Measurements from ENCODE around the gene SIAH1. TPM values are rescaled to one million over a fixed set of nuclear protein-coding genes. Genes with fewer than 3 reads are reported as not detected.
"Not testable (repeated sequence)": the region's sequence is repeated elsewhere in the genome, so short reads cannot be mapped to it uniquely, and the experiment has no call there.

Gene SIAH1
- total RNA-seq, 1 donor from 2014 or later = 31.5 TPM

GRCh38 chr16:48321317-48322036 is 63.7 kb downstream of the SIAH1 start:
- no peak for DNase-seq
- no peak overlapping the region for H3K4me3 Mint-ChIP-seq
- no peaks in the 10 kb centered on the region for H3K27me3 Mint-ChIP-seq
- H3K4me1 Mint-ChIP-seq = peaks cover 19% of the 10 kb centered on the region
- no peak overlapping the region for H3K27ac Mint-ChIP-seq
- H3K9me3 Mint-ChIP-seq = no peaks in the 10 kb centered on the region
- CTCF ChIA-PET = interaction anchor here (1.1 kb wide), 1 partner anchor 309 kb away, joined by 3 read pairs; no protein-coding TSS in a partner anchor
- no peak for ATAC-seq (ENCODE audit: low read depth)
- intact Hi-C loops (cut with micrococcal nuclease) = no loop called here
- H3K36me3 Mint-ChIP-seq (ENCODE audit: low read depth) = peaks cover 36% of the 10 kb centered on the region
- no peak for TF ChIP-seq CTCF (IDR thresholded peaks at IDR 0.05)
- POLR2A ChIA-PET = no interaction called here

GRCh38 chr16:48318630-48319029 is 66.6 kb downstream of the SIAH1 start:
- peaks cover 6% of the 10 kb centered on the region for H3K9me3 Mint-ChIP-seq
- ATAC-seq (ENCODE audit: low read depth) (no peak), DNase-seq (no peak)
- no peaks in the 10 kb centered on the region for H3K27me3 Mint-ChIP-seq
- H3K4me1 Mint-ChIP-seq = peaks cover 23% of the 10 kb centered on the region
- no peak overlapping the region for H3K27ac Mint-ChIP-seq
- intact Hi-C loops (cut with micrococcal nuclease) = no loop called here
- H3K36me3 Mint-ChIP-seq (ENCODE audit: low read depth) = peaks cover 41% of the 10 kb centered on the region
- no peak for TF ChIP-seq CTCF (IDR thresholded peaks at IDR 0.05)
- peak overlapping the region; percentile 35 for H3K4me3 Mint-ChIP-seq
- CTCF ChIA-PET = no interaction called here
- POLR2A ChIA-PET = no interaction called here

GRCh38 chr16:48317614-48318315 is 67.4 kb downstream of the SIAH1 start:
- TF ChIP-seq CTCF (IDR thresholded peaks at IDR 0.05) = no peak
- H3K4me3 Mint-ChIP-seq = no peak overlapping the region
- ChIA-PET CTCF (no interaction called here), POLR2A (interaction anchor here (0.7 to 1.6 kb wide), 2 partner anchors 13 to 1798 kb away, joined by 3 read pairs; no protein-coding TSS in a partner anchor)
- intact Hi-C loops (cut with micrococcal nuclease) = no loop called here
- no peak for ATAC-seq (ENCODE audit: low read depth)
- DNase-seq = no peak
- H3K27me3 Mint-ChIP-seq = no peaks in the 10 kb centered on the region
- peak overlapping the region; percentile 6 for H3K27ac Mint-ChIP-seq
- peaks cover 44% of the 10 kb centered on the region for H3K36me3 Mint-ChIP-seq (ENCODE audit: low read depth)
- peaks cover 6% of the 10 kb centered on the region for H3K9me3 Mint-ChIP-seq
- peaks cover 23% of the 10 kb centered on the region for H3K4me1 Mint-ChIP-seq

- intact Hi-C loops (cut with micrococcal nuclease) = no loop called here
- H3K27me3 Mint-ChIP-seq = no peaks in the 10 kb centered on the region
Observed at GRCh38 chr16:48317026-48317425, 68.2 kb downstream of the SIAH1 start.

GRCh38 chr16:48313905-48314304 is 71.3 kb downstream of the SIAH1 start:
- POLR2A ChIA-PET = interaction anchor here (0.5 kb wide), 1 partner anchor 78 kb away, joined by 3 read pairs; no protein-coding TSS in a partner anchor
- CTCF ChIA-PET; intact Hi-C loops (cut with micrococcal nuclease); ATAC-seq (ENCODE audit: low read depth); H3K27ac Mint-ChIP-seq; DNase-seq; H3K4me3 Mint-ChIP-seq; H3K27me3 Mint-ChIP-seq: not testable (repeated sequence)
- Mint-ChIP-seq H3K4me1 (peaks cover 19% of the 10 kb centered on the region), H3K9me3 (peaks cover 25% of the 10 kb centered on the region), H3K36me3 (ENCODE audit: low read depth) (peaks cover 74% of the 10 kb centered on the region)

More at GRCh38 chr16:48317026-48317425, 68.2 kb downstream of the SIAH1 start:
- Mint-ChIP-seq H3K9me3 (peaks cover 13% of the 10 kb centered on the region), H3K4me3 (no peak overlapping the region), H3K4me1 (peaks cover 23% of the 10 kb centered on the region), H3K27ac (no peak overlapping the region), H3K36me3 (ENCODE audit: low read depth) (peaks cover 47% of the 10 kb centered on the region)
- no peak for ATAC-seq (ENCODE audit: low read depth)
- ChIA-PET POLR2A (interaction anchor here (1.6 kb wide), 1 partner anchor 14 kb away, joined by 3 read pairs; no protein-coding TSS in a partner anchor), CTCF (no interaction called here)
- DNase-seq = no peak
- TF ChIP-seq CTCF (IDR thresholded peaks at IDR 0.05) = no peak
